ENCODE data around the gene RAB29.

The RAB29 gene

DNA sequence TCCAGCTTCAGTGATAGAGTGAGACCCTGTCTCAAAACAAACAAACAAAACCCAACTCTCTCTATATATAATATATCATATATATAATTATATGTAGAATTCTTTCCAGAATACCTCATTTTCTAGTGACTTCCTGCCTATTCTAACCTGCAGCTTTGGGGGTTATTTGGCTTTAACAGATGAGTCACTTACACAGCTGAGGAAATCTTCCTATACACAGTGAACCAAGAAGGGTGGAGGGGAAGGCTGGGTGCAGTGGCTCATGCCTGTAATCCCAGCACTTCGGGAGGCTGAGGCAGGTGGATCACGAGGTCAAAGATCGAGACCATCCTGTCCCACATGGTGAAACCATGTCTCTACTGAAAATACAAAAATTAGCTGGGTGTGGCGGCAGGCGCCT, 9.2 kb downstream of the RAB29 start:
- in situ Hi-C loops (cut with HindIII; ENCODE audit: low sequenced_read_pairs): no loop called here

DNA sequence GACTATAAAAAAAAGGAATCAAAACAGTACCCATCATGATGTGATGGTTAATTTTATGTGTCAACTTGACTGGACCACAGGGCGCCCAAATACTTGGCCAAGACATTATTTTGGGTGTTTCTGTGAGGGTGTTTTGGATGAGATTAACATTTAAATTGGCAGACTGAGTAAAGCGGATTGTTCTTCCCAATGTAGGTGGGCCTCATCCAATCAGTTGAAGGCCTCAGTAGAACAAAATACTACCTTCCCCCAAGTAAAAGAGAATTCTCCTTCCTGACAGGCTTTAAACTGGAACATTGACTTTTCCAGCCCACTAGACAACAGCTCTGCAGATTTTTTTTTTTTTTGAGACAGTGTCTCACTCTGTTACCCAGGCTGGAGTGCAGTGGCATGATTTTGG, 10.7 kb downstream of the RAB29 start:
- in situ Hi-C loops (cut with HindIII; ENCODE audit: low sequenced_read_pairs): no loop called here

DNA sequence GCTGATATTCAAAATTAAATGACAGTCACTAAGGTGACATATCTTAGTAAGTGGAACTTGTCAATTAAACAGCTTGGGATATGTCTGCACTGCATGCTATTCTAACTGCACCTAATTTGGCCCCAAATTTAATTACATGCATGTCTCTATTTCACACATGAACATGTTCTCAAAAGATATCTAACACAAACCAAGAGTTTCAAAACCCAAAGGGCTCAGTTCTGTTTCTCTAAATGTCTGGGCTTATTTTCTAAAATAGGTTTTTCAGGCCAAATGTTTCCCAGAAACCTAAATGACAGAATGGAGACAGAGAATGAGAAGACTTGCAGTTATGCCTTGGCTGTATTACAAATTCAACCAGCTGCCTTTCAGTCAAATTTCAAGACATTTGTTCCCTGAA, 11.3 kb downstream of the RAB29 start:
- in situ Hi-C loops (cut with HindIII; ENCODE audit: low sequenced_read_pairs): no loop called here

DNA sequence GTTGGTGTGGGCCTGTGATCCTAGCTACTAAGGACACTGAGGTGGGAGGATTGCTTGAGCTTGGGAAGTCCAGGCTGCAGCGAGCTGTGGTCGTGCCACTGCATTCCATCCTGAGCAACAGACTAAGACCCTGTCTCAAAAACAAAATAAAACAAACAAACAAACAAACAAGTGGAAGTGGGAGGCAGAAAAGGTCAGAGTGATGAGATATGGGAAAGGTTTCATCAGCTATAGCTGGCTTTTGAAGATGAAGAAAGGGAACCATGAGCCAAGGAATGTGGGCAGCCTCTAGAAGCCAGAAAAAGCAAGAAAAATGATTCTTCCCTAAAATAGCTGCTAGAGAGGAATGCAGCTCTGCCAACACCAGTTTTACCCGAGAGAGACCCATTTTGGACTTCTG, 14.7 kb downstream of the RAB29 start:
- in situ Hi-C loops (cut with HindIII; ENCODE audit: low sequenced_read_pairs): no loop called here

DNA sequence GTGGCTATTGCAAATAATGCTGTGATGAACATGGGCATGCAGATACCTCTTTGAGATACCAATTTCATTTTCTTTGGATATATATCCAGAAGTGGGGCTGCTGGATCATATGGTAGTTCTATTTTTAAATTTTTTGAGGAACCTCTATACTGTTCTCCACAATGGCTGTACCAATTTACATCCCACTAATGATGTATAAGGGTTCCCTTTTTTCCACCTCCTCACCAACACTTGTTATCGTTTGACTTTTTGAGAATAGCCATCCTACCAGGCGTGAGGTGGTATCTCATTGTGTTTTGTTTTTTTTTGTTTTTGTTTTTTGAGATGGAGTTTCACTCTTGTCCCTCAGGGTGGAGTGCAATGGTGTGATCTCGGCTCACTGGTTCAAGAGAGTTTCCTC, 18.7 kb downstream of the RAB29 start:
- in situ Hi-C loops (cut with HindIII; ENCODE audit: low sequenced_read_pairs): no loop called here

DNA sequence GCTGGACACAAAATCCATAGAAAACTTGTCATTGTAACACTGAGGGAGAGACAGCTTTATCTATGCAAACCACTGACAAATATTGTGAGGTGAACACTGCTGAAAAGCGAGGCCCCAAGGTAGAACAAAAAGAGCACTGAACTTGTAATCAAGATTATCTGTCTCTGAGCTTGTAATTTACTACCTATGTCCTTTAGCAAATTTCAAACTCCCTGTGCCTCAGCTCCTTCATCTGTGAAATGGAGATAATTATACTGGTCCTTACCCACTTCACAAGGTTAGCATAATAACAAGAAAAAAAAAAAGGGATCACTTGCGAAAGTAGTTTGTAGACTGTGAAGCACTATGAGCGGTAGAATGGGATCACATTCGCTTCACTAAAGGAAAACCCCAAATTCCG, 20.4 kb downstream of the RAB29 start:
- in situ Hi-C loops (cut with HindIII; ENCODE audit: low sequenced_read_pairs): no loop called here

DNA sequence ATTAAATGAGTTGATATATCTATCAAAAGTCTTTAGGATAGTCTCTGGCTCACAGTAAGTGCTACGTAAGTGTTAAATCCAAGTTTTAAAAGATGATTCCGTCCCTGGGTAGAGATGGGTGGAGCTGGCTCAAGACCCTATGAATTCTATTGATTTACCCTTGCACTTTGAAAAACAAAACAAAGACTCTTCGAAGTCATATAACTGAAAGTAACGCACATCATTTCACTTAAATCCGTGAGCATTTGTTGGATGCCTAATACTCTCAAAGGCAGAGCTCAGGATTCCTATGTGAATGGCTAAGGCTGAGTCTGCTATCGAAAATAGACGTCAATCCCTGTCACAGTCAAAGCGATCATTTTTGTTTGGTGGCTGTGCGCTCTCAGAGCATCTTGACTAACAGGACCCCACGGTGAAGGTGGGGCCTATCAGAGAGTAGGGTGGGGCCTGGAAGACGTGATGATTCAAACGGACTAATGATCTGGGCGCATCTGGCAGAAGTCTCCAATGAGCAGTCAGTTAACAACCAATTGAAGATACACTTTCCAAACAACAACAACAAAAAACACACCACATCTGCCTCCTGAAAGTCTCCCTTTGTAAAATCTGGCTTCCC, 24.1 kb downstream of the RAB29 start:
- in situ Hi-C loops (cut with HindIII; ENCODE audit: low sequenced_read_pairs): no loop called here

DNA sequence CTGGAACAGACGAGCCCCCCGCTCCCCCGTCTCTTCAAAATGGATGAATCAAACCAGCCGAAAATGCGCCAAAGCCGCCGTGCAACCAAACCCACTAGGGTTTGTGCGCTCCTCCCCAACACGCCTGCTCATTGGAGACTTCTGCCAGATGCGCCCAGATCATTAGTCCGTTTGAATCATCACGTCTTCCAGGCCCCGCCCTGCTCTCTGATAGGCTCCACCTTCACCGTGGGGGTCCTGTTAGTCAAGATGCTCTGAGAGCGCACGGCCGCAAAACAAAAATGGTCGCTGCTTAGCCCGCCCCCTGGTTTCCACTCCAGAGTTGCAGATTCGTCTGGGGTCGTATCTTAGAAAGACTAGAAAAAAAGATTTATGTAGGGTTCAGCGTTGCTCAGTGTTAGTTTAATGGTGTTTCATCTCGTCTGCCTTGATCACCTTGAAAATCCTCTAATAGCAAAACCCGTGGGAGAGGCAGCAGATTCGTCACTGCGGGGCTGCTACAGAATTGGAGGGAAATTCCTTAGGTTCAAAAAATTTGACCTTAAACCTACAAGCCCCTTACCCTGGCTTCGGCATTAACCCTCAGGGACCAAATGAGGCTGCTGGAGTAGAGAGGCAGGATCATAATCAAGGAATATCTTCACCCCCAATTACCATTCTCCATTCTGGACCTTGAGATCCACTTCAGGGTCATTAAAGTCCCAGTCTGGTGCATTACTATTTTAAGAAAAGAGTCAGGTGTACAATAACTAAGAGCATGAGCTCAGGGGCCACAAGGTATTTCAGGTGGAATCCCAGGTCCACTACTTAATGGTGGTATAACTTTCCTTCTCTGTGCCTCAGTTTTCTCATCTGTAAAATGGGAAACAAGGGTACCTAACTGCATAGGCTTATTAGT, 24.9 kb downstream of the RAB29 start, which contains the start of gene NUCKS1:
TSS of gene NUCKS1 (minus strand) at position 45 of the 898 bp plus-strand sequence. CDS start 209 bp downstream, outside the sequence.
- in situ Hi-C loops (cut with HindIII; ENCODE audit: low sequenced_read_pairs): no loop called here

DNA sequence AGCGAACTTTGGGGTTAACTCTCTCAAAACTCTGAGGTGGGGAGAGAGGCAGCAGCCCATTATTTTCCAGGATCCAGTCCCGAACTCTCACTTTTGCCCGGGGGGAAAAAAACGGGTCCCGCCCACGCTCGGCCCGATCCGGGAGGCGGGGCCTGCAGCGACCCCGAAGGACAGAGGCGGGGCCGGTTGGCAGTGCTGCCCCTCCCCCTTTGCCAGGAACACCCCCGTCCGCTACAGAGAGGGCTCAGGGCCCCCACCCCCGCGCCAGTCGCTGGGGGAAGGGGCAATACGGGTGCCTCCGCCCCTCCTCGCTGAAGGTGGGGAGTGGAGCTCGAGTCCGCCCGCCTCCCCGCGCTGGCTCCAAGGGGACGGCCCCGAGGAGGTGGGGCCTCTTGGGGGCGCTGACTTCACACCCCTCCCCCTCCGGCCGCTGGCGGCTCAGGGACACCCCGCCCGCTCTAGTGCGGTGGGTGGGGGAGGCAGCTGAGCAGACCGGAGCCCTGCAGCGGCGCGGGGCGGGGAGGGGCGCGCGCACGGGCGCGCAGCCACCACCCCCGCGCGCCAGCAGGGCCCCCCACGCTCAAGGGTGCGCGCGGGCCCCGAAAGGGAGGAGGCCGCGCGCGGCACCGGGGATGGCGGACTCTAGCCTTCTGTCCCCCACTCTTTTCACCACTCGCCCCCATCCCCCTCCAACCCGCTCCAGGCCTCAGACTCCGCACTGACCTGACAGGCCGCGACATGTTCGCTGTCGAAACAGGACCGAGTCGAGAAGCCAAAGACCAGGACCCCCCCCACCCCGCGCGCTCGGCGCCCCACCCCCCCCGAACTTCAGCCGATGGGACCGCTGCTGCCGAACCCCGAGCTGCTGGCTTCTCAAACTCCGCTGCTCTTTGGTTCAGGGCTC, 25.8 kb downstream of the RAB29 start:
- in situ Hi-C loops (cut with HindIII; ENCODE audit: low sequenced_read_pairs): no loop called here

DNA sequence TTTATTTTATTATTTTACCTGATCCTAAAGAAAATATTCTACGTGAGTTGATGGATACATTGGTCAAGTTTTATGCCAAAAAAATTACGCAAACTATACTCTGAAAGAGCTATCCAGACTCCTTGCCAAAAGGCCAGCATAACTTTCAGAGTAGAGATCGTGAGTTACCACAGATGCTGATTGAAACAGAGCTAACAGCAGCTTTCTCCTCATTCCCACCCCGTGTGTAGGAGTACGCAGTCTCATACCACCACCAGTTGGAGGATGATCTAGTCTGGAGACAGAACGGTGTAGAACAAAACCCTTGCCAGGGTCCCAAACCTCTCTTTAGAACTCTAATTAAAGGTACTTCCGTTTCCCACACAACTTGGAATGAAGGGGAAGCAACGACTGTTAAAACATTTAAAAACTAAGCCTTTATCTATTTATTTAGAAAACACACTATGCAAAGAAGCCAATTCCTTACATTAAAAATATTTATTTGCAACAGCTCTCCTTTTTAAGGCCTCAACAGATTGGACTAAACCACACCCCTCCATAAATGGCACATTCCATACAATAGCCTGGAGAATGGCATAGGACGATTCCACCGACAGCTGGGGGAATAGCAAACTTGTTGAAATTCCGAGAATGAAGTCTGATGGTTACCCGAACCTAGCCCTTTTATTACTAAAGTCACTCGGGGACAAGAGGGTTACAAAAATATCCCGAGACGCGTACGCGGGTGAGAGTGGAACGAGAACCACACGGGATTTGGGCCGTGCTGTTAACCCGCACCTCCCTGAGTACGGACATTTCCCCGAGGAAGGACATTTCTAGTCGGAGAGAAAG, 26.7 kb downstream of the RAB29 start:
- in situ Hi-C loops (cut with HindIII; ENCODE audit: low sequenced_read_pairs): no loop called here

DNA sequence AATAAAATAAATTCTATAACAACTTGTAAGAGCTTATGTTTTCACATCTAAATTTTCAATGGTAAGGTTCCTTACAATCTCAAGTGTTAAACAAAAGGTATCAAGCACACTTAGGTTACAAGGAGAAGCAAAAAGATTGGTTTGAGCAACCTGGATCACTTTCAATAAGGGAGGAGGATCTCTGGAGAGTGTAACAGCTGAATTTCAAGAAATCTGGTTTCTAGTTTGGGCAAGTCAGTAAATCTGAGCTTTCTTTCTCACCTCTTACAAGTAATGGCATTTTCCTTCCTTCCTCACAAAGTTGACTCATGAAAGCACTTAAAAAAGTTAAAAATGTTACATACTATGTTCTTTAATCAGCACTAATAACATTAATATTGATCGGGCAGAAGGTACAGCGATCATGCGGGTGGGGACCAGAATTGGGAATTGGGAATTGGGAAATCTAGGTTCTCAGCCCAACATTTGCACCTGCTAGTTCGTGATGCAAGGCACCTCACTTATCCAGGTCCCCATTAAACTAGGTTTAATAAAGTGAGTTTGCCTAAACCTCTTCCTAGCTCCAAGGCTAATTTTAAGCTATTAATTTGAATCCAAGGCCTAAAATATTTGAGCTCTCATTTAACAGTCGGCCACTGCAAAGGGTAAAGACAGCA, 28.4 kb downstream of the RAB29 start:
- in situ Hi-C loops (cut with HindIII; ENCODE audit: low sequenced_read_pairs): no loop called here

DNA sequence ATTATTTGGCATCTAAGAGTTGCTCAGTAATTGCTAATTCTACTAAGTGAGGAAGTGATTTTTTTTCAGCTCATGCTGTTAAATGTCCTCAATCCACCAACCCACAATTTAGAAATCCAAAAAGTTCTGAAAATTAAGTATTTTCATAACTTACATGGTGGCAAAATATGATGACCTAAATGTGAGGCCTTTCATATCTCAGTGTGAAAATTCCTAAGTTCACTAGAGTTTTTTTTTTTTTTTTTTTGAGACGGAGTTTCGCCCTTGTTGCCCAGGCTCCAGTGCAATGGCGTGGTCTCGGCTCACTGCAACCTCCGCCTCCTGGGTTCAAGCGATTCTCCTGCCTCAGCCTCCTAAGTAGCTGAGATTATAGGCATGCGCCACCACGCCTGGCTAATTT, 30.9 kb downstream of the RAB29 start:
- in situ Hi-C loops (cut with HindIII; ENCODE audit: low sequenced_read_pairs): no loop called here

DNA sequence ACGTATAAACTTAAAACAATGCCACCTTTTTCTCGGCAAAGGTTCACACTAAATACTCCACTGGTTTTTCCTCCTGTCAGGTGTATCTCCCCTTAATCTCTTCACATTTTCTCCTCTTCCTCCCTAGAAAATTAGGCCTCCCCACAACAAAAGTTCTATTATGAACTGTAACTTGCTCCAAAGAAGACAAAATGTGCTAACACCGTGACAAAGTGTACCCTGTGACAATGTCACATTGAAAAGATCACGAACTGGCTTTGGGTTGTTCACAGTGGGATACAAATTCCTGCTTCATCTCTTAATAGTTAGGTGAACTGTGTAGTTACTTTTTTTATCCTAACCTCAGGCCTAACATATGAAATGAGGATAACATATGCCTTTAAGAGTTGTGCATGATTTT, 31.3 kb downstream of the RAB29 start:
- in situ Hi-C loops (cut with HindIII; ENCODE audit: low sequenced_read_pairs): no loop called here

DNA sequence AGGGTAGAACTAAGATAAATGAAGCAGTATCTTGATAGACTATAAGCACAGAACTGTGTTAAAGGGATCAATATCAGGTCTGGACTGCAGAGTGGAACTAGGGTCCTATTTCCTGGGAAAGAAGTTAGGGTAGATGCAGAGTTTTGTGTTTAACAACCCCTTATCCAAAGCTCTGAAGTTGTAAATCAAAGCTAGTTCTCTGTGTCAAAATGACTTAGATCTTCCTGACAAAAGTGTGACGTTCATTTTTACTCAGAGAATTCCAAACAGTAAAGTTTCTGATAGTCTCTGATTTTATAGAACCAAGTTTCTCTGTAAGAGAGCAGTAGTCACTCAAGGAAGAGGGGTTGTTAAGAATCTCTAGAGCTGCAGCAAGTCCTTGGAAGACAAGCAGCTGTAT, 33.6 kb downstream of the RAB29 start:
- in situ Hi-C loops (cut with HindIII; ENCODE audit: low sequenced_read_pairs): no loop called here

DNA sequence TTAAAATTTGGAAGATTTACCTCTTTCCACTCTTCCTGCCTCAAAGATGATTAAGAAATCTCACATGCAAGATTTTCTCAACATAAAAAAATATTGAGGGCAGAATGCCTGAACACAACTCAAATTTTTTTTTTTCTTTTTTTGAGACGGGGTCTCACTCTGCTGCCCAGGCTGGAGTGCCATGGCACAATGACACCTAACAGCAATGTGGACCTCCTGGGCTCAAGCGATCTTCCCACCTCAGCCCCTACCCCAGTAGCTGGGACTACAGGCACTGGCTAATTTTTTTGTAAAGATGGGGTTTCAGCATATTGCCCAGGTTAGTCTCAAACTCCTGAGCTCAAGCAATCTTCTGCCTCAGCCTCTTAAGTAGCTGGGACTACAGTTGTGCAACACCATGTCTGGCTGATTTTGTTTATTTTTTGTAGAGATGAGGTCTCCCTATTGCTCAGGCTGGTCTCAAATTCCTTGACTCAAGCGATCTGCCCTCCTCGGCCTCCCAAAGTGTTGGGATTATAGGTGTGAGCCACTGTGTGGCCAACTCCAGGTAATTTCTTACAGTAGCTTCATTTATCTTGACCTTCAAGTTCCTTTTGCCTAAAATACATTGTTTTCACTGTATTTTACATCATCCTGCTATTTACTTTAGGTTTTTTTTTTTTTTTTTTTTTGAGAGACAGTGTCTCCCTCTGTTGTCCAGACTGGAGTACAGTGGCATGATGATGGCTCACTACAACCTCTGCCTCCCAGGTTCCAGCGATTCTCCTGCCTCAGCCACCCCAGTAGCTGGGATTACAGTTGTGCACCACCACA, 35.7 kb downstream of the RAB29 start:
- in situ Hi-C loops (cut with HindIII; ENCODE audit: low sequenced_read_pairs): no loop called here

DNA sequence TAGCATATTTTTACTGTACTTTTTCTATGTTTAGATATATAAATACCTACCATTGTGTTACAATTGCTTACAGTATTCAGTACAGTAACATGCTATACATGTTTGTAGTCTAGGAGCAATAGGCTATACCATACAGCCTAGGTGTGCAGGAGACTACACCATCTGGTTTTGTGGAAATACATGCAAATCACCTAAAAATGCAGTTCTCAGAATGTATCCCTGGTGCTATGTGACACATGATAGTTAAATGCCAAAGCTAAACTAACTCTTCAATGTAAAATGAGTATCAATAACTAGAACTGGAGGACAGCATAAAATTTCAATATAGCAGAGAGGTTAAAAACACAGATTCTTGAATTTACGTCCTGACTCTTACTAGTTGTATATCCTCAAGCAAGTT, 40.1 kb downstream of the RAB29 start:
- in situ Hi-C loops (cut with HindIII; ENCODE audit: low sequenced_read_pairs): no loop called here

DNA sequence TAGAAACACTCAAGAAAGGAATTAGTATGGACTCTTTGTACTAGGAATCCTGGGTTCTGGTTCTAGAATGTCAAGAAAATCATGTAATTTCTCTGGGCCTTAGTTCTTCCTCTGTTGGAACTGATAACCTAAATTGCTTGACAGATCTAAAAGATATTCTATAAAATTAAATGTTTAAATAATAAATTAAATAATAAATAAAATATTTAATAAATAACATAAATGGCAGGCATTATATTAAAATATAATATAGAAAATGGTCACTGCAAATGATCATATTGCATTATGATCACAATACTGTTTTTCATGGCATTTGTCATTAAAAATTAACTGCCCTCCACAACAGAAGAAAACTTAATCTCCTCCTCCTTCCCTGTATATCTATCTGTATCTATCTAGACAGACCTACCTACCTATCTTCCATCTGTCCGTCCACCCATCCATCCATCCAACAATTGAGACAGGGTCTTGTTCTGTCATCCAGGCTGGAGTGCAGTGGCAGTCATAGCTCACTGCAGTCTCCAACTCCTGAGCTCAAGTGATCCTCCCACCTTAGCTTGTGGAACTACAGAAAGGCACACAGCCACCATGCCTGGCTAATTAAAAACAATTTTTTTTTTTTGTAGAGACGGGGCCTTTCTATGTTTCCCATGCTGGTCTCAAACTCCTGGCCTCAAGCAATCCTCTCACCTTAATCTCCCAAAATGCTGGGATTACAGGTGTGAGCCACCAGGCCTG, 41.7 kb downstream of the RAB29 start:
- in situ Hi-C loops (cut with HindIII; ENCODE audit: low sequenced_read_pairs): no loop called here

DNA sequence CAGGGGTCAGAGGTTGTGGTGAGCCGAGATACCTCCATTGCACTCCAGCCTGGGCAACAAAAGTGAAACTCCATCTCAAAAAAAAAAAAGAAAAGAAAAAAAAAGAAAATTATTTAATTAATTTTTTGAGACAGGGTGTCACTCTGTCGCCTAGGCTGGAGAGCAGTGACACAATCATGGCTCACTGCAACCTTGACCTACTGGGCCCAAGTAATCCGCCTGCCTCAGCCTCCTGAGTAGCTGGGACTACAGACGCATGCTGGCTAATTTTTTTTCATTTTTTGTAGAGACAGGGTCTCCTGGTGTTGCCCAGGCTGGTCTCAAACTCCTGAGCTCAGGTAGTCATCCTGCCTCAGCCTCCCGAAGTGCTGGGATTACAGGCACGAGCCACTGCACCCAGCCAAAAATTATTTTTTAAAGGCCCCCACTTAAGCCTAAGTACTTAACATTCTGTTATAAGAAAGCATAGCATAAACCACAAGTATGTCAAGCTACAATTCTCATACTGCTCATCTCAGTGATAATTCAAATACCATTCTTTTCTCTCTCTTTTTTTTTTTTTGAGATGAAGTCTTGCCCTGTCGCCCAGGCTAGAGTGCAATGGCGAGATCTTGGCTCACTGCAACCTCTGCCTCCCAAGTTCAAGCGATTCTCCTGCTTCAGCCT, 45.2 kb downstream of the RAB29 start:
- in situ Hi-C loops (cut with HindIII; ENCODE audit: low sequenced_read_pairs): no loop called here

Data from DLD1 (cell line).